ENCODE measurements around the gene PEX3. TPM values are rescaled to one million over a fixed set of nuclear protein-coding genes. Genes with fewer than 3 reads are reported as not detected.

The PEX3 gene
- polyA plus RNA-seq, 3 donors, result 3.2 to 6.9 (median 5.2) TPM

DNA sequence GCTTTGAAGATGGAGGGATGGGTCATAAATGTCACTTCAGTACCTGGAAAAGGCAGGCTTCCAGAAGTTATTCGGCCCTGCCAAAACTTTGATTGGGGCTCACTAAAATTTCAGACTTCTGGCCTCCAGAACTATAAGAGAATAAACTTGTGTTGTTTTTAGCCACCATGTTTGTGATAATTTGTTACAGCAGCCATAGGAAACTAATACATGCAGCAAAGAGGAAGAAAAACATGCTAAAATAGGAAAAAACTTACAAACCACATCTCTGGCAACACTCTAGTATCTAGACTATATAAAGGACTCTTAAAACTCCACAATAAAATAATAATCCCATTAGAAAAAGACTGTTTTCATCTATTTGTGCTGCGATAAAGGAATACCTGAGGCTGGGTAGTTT lies 9.6 kb upstream of the PEX3 start:
- no CpG with 5 or more reads among the region's 2 CpGs for WGBS (ENCODE audit: insufficient coverage)
- H2AFZ ChIP-seq (ENCODE audit: insufficient read depth, low read depth, low read length, poor library complexity, severe bottlenecking), result no peak overlapping the region
- H3K9me3 ChIP-seq (replicated peaks in 1 of 2; ENCODE audit: control insufficient read depth in 1 of 2, insufficient read depth in 1 of 2, low read length in 2 of 2), result no peaks in the 10 kb centered on the region
- H3K4me3 ChIP-seq (replicated peaks in 1 of 3; ENCODE audit: low read depth in 2 of 3, low read length in 3 of 3), result no peak overlapping the region
- intact Hi-C loops (cut with micrococcal nuclease), result no loop called here
- no peaks in the 10 kb centered on the region for H3K27me3 ChIP-seq (ENCODE audit: control insufficient read depth in 2 of 2, insufficient read depth in 2 of 2, low read length in 2 of 2)
- no peak overlapping the region for H3K27ac ChIP-seq (ENCODE audit: low read depth in 1 of 2, low read length in 2 of 2)
- H3K4me1 ChIP-seq (ENCODE audit: control insufficient read depth in 1 of 2, insufficient read depth in 2 of 2, low read length in 2 of 2), result no peaks in the 10 kb centered on the region
- no peak overlapping the region for H3K9ac ChIP-seq (ENCODE audit: insufficient read depth, low read length, poor library complexity, severe bottlenecking)
- no peaks in the 10 kb centered on the region for H3K4me1 Mint-ChIP-seq
- TF ChIP-seq, protein P1, sequence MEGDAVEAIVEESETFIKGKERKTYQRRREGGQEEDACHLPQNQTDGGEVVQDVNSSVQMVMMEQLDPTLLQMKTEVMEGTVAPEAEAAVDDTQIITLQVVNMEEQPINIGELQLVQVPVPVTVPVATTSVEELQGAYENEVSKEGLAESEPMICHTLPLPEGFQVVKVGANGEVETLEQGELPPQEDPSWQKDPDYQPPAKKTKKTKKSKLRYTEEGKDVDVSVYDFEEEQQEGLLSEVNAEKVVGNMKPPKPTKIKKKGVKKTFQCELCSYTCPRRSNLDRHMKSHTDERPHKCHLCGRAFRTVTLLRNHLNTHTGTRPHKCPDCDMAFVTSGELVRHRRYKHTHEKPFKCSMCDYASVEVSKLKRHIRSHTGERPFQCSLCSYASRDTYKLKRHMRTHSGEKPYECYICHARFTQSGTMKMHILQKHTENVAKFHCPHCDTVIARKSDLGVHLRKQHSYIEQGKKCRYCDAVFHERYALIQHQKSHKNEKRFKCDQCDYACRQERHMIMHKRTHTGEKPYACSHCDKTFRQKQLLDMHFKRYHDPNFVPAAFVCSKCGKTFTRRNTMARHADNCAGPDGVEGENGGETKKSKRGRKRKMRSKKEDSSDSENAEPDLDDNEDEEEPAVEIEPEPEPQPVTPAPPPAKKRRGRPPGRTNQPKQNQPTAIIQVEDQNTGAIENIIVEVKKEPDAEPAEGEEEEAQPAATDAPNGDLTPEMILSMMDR (IDR thresholded peaks at IDR 0.05), result no peak
- peaks cover 0 to 2% (median 2%) of the 10 kb centered on the region in 3 donors for H3K27me3 Mint-ChIP-seq (ENCODE audit: low read depth in 3 of 3)
- H3K27ac Mint-ChIP-seq, result peak overlapping the region in 1 of 7 donors; percentile 28
- peaks cover 19 to 22% of the 10 kb centered on the region in 2 donors for H3K36me3 Mint-ChIP-seq
- H3K79me2 ChIP-seq (ENCODE audit: insufficient read depth, low read length), result no peaks in the 10 kb centered on the region
- H3K9me3 Mint-ChIP-seq, result peaks cover 0 to 2% (median 0%) of the 10 kb centered on the region in 7 donors
- peaks cover 11 to 12% of the 10 kb centered on the region in 2 donors for H3K36me3 ChIP-seq (replicated peaks in 1 of 2; ENCODE audit: control insufficient read depth in 1 of 2, insufficient read depth in 2 of 2, low read length in 2 of 2)
- no peak overlapping the region for H3K4me2 ChIP-seq (replicated peaks; ENCODE audit: extremely low read depth, low read length, poor library complexity, severe bottlenecking)
- no peak for DNase-seq
- H3K4me3 Mint-ChIP-seq, result no peak overlapping the region
- H4K20me1 ChIP-seq (ENCODE audit: insufficient read depth, low read length), result no peaks in the 10 kb centered on the region

DNA sequence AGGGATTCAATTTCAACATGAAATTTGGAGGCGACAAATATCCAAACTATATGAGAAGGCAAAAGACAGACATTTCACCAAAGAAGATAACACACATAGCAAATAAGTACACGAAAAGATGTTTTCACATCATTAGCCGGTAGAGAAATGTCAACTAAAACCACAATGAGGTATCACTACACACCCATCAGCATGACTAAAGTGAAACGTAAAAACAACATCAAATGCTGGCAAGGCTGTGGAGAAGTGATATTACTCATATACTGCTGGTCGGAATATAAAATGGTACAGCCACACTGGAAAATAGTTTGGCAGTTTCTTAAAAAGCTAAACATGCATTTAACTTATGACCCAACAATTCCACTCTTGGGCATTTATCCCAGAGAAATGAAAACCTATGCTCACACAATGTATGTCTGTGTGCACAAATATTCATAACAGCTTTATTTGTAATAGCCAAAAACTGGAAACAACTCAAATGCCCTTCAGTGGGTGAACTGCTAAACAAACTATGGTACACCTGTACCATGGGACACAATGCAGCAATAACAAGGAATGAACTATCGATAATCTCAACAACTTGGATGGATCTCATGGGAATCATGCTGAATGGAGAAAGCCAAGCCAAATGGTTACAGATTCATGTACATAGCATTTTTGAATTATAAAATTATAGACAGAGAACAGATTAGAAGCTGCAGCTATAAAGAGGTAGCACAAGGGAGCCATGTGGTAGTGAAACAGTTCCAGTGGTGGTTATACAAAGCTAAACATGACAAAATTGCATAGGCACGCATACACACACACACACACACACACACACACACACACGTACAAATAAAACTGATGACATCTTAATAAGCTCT lies 8.7 kb upstream of the PEX3 start:
- H3K4me3 ChIP-seq (replicated peaks in 1 of 3; ENCODE audit: low read depth in 2 of 3, low read length in 3 of 3), result no peak overlapping the region
- H3K27ac ChIP-seq (ENCODE audit: low read depth in 1 of 2, low read length in 2 of 2), result no peak overlapping the region
- no peaks in the 10 kb centered on the region for H3K79me2 ChIP-seq (ENCODE audit: insufficient read depth, low read length)
- H3K36me3 Mint-ChIP-seq, result peaks cover 13 to 18% of the 10 kb centered on the region in 2 donors
- peaks cover 0 to 2% (median 0%) of the 10 kb centered on the region in 7 donors for H3K9me3 Mint-ChIP-seq
- no peaks in the 10 kb centered on the region for H4K20me1 ChIP-seq (ENCODE audit: insufficient read depth, low read length)
- H3K9me3 ChIP-seq (replicated peaks in 1 of 2; ENCODE audit: control insufficient read depth in 1 of 2, insufficient read depth in 1 of 2, low read length in 2 of 2), result no peaks in the 10 kb centered on the region
- H3K27ac Mint-ChIP-seq, result no peak overlapping the region
- TF ChIP-seq, protein P1 (IDR thresholded peaks at IDR 0.05), result no peak
- H3K27me3 Mint-ChIP-seq (ENCODE audit: low read depth in 3 of 3), result peaks cover 0 to 2% (median 0%) of the 10 kb centered on the region in 3 donors
- intact Hi-C loops (cut with micrococcal nuclease), result no loop called here
- H3K4me1 Mint-ChIP-seq, result no peaks in the 10 kb centered on the region
- H3K9ac ChIP-seq (ENCODE audit: insufficient read depth, low read length, poor library complexity, severe bottlenecking), result no peak overlapping the region
- no peak overlapping the region for H3K4me2 ChIP-seq (replicated peaks; ENCODE audit: extremely low read depth, low read length, poor library complexity, severe bottlenecking)
- H3K4me1 ChIP-seq (ENCODE audit: control insufficient read depth in 1 of 2, insufficient read depth in 2 of 2, low read length in 2 of 2), result no peaks in the 10 kb centered on the region
- no peaks in the 10 kb centered on the region for H3K27me3 ChIP-seq (ENCODE audit: control insufficient read depth in 2 of 2, insufficient read depth in 2 of 2, low read length in 2 of 2)
- peaks cover 8% of the 10 kb centered on the region in 2 donors for H3K36me3 ChIP-seq (replicated peaks in 1 of 2; ENCODE audit: control insufficient read depth in 1 of 2, insufficient read depth in 2 of 2, low read length in 2 of 2)
- no peak overlapping the region for H2AFZ ChIP-seq (ENCODE audit: insufficient read depth, low read depth, low read length, poor library complexity, severe bottlenecking)
- 88% methylated on average over 3 of the region's 8 CpGs for WGBS (ENCODE audit: insufficient coverage)
- no peak for DNase-seq
- no peak overlapping the region for H3K4me3 Mint-ChIP-seq

Data from CD14-positive monocyte (primary cell).